T follicular helper cell (primary cell): ENCODE results near the gene SPTBN1.

Experiments
- DNase-seq: peaks from one replicate; pipeline ENCODE4 v3.0.0-alpha.2; 2020; ENCODE audit warnings: low read depth

SPTBN1 gene

GRCh38 chr2:54590216-54591120 lies 134.3 kb downstream of the SPTBN1 start:
- DNase-seq = no peak

GRCh38 chr2:54591551-54591950 lies 135.4 kb downstream of the SPTBN1 start:
- no peak for DNase-seq

- no peak for DNase-seq
Measured at GRCh38 chr2:54593249-54593648, 137.1 kb downstream of the SPTBN1 start.

DNA sequence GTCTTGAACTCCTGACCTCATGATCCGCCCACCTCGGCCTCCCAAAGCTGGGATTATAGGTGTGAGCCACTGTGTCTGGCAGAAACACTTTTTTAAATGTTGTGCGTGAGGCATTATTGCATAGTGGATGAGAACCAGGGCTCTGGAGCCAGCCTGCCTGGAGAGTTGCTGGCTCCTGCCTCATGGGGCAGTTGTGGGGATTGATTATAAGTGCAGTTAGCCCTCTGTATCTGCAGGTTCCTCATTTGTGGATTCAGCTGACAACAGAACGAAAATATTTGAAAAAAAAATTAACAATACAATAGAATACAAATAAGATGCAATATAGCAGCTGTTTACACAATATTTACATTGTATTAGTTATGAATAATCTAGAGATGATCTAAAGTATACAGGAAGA lies 137.9 kb downstream of the SPTBN1 start:
- DNase-seq = no peak

DNA sequence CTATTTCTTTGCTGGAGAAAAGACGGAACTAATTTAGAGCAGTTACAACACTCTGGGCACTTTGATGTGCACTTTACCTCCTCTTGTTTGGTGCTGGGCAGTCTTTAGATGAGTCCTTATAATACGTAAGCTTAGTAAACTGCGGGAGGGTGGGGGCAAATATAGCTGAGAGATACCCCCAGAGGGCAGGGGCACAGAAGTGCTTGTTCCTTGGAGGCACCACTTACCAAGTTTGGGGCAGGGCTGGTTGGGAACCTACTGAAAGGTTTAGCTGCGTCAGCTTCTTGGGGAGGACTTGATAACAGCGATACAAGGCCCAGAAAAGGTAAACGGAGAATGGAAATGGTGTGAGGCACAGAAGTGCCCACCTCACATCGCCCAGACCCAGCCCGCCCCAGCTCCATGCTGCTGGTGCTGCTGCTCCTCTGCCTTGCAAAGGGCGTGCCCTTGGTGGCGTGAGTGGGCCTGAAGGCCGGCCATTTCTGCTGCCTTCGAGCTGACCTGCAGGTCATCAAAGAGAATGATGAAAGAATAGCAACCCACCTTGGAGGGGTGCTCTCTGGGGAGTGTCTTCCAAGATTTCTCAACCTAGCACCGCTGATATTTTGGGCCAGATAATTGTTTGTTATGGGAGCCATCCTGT lies 139.2 kb downstream of the SPTBN1 start:
- no peak for DNase-seq

DNA sequence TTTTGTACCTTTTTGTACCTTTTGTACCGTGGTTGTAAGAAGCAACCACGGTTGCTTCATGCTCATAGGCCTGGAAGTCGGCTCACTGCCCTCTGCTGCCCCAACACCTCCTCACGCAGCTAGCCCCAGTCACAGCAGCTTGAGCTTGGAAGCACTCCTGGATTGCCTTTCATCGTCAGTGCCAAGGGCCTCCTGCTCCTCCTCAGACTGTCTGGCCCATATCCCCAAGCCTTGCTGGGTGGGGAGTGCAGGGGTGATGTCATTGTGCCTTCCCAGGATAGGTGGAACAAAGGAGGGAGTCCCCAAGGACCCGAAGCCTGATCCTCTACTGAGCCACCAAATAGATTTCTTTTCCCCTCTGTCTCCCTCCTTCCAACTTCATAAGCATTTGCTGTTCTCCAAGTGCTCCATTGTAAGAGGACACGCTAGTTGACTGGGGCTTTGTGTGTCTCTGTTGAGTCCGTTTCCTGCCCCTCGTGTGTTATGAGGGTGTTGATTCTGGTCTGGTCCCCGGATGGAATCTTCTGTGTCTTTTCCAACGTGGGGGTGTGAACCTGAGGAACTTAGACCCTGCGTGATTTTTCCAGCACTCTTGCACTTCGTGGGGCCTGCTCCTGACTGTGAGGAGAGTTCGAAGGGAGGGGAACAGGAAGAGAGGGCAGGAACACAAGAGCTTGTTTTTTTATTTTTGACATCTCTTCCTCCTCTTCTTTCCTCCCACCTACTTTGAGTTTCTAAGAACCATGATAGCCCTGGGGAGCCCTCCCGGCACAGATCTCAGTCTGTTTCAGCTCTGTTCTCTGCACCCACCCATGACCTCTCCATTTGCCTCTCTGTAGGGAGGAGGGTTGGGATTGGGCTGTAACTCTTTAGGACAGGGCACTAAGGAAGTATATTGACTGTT lies 140.1 kb downstream of the SPTBN1 start:
- DNase-seq = no peak

- DNase-seq = no peak
Measured at GRCh38 chr2:54597153-54597848, 141.2 kb downstream of the SPTBN1 start.

DNA sequence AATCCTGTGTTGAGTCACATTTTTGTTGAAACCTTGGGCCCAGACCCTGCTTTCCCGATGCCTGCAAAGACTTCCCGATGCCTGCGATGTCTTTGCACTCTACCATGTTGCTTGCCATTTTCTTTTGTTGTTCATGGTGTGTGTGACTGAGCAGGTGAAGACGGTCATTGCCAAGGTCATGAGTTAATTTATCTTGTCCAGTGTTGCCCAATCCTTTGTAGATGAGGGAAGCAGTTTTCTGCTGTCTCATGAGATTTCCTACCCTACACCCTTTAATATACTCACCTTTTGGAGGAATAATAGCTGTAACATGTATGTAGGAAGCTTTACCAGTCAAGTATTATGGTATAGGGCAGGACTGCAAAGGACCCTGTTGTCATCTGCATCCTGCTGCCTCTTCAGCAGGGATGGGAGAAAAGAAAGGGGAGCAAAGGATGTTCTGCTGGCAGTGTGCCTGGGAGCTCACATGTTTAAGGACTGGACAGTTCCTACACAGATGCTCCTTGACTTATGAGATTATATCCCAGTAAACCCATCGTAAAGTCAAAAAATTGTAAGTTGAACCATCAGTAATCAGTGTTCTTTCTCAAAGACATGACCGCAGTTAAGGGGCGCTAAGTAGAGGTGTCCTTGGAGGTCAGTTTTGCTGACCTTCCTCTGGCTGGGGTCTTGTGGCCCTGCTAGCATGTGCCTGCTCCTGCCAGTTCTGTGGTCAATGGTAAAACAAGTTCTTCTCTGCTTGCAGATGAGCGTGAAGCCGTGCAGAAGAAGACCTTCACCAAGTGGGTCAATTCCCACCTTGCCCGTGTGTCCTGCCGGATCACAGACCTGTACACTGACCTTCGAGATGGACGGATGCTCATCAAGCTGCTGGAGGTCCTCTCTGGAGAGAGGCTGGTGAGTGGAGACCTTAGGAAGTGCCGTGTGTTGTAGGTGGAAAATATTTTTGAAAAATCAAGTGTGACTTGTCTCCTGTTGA lies 142.5 kb downstream of the SPTBN1 start:
- no peak for DNase-seq

DNA sequence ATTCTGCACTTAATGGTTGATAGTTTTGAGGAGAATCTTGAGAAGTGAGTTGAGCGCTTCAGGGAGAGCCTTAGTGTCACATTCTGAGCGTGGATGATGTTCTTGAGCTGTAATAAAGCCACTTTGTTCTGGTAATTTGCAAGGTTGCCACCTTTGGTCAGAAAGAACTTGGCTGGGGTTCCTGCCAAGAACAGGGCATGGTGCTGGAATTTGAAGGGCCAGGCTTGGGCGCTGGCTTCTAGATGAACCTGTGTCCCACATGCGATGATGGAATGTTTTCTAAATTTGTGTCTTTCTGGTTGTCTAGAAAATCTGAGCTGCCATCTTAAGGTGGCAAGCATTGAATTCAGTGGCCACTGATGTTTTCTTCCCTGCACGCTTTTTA lies 143.2 kb downstream of the SPTBN1 start:
- DNase-seq = no peak

GRCh38 chr2:54599914-54600313 lies 143.8 kb downstream of the SPTBN1 start:
- no peak for DNase-seq

GRCh38 chr2:54601339-54601738 lies 145.2 kb downstream of the SPTBN1 start:
- DNase-seq = no peak

- DNase-seq = no peak
Measured at GRCh38 chr2:54602736-54603322, 146.7 kb downstream of the SPTBN1 start.

GRCh38 chr2:54603357-54603756 lies 147.2 kb downstream of the SPTBN1 start:
- DNase-seq = no peak

DNA sequence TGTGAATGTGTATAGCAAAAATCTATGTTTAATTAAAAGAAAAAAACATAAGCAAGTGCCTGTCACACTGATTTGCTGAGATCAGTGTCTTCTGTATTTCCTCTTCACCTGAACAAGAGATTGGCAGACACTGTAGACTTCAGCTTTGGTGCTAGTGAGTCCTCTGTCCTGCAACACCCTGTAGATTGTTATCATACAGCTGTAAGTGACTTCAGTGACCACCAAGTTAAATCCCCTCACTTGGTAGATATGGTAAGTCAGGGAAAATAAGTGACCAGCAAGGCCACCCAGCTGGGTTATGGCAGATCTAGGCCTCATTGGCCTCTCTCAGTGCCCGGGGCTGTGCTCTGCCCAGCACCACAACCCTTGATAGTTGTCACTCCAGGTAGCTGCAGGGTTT lies 147.7 kb downstream of the SPTBN1 start:
- DNase-seq = no peak

GRCh38 chr2:54604871-54605270 lies 148.7 kb downstream of the SPTBN1 start:
- no peak for DNase-seq

GRCh38 chr2:54605836-54606235 lies 149.7 kb downstream of the SPTBN1 start:
- DNase-seq = no peak

DNA sequence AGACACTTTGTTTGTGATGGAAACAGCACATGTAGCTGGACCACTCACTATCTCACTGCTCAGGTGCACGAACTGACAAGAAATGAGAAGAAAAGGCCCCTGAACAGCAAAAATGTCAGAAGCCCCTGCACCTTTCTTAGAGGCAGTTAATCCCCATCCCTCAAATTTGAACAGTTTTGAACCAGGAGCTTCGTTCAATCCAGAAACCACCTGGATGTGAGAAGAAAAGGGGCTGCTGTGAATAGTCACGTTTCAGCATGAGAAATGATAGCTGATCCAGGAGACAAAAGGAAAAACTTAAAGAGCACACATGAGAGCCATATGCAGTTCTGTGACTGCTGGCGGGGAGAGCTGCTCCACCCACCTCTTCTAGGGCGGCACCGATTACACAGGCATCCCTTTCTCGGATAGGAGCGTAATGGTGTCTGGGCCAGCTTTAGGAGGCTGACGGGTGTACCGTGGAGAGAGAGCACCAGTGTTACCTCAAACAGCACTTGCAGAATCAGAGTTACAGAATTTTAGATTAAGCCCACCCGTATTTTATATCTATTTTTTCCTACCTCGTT lies 150.3 kb downstream of the SPTBN1 start:
- DNase-seq = no peak

- no peak for DNase-seq
Measured at GRCh38 chr2:54608224-54608623, 152.1 kb downstream of the SPTBN1 start.

DNA sequence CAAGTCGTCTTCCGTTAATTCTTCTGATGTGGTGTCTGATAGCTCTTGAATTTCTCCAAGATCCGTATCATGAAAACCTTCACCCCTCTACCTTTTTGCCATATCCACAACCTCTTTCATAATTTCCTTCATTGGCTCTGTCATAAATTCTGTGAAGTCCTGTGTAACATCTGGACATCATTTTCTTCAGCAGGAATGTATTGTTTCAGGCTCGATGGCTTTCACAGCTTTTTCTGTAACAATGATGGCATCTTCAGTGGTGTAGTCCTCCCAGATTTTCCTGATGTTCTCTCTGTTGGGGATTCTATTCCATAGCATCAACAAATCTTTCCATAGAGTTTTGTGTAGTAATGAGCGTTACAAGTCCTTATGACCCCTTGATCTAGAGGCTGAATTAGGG lies 153.1 kb downstream of the SPTBN1 start:
- no peak for DNase-seq

GRCh38 chr2:54609647-54610046 lies 153.5 kb downstream of the SPTBN1 start:
- DNase-seq = no peak
